Endometrial microvascular endothelial cells (primary cell): ENCODE results near the gene FBXL17. TPM values are rescaled to one million over a fixed set of nuclear protein-coding genes. Genes with fewer than 3 reads are reported as not detected.

Experiments used
- in situ Hi-C: cut with HindIII; loops from 2 replicates; pipeline ENCODE4 v1.10.0; 2017; ENCODE audit warnings: low sequenced_read_pairs, low pct_unique_long_range_greater_than_20kb; ENCODE audit errors: inconsistent ontology term
- total RNA-seq: library from RNA; depleted of rRNA; stranded (reverse); fragments of >200 nt; gene quantifications from one replicate; pipeline ENCODE4 v1.2.3, GENCODE V29; 2015; ENCODE audit errors: inconsistent ontology term

FBXL17 gene
- total RNA-seq, 1 donor from 2014 or later: 21.0 TPM

DNA sequence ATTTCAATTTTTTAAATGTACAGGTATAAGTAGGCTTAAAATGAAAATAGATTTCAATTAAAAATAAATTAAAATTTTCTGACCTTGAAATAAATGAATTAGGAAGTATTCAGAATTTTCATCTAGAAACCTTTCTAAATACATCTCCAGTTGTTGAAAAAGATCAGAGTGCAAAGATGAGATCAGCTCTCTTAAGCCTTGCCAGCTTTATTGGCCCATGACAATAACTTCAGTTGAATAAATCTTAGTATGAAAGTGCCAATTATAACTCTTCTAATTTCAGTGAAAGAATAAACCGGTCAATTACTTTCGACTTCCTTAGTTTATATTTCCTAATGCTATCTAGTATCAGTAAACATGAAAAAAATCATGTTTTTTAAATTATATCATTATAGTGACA lies 117.4 kb downstream of the FBXL17 start:
- in situ Hi-C loops: no loop called here

- in situ Hi-C loops: no loop called here
Measured at GRCh38 chr5:108263338-108263737, 118.6 kb downstream of the FBXL17 start.

DNA sequence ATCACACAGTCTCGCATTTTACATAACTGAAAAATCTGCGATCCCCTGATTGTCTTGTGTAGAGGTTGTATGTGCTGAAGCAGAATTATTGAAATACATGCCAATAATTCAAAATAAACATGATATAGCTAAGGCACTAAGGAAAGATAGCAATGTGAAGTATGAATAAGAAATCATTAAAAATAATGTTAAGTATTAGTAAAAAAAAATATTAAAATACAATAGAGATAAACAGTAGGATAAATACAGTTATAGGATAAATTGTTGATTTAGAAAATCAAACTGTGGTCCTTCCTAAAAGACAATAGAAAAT lies 121.1 kb downstream of the FBXL17 start:
- in situ Hi-C loops: no loop called here

- in situ Hi-C loops: no loop called here
Measured at GRCh38 chr5:108260117-108260857, 121.6 kb downstream of the FBXL17 start.

DNA sequence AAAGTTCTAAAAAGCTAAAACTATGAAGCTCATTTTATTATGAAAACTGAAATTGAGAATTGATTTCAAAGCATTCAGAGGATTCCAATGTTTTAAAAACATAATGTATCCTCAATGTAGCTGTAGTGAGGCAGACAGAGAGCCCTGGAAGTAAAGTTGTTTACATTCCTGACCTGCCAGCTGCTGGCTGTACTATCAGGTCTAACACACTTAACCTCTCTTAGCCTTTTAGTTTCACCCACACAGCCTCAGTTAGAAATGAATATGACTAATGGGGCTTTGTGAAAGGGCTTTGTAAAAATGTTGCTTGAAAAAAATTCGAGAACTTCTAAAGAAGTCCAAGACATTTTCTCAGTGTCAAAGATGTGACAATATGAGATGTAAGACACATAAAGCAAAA lies 122.6 kb downstream of the FBXL17 start:
- in situ Hi-C loops: no loop called here

DNA sequence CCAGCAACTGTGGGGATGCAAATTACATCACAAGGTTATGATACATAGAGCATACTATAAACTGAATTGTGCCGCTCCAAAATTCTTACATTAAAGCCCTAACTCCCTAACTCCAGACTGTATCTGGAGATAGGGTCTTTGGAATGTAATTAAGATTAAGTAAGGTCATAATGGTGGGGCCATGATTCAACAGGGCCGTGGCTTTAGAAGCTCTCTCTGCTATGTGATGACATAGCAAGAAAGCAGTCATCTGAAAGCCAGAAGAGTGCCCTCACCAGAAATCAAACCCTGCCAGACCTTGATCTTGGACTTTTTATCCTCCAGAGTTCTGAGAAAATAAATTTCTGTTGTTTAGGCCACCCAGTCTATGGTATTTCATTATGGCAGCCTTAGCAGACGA lies 123.9 kb downstream of the FBXL17 start:
- in situ Hi-C loops: no loop called here

DNA sequence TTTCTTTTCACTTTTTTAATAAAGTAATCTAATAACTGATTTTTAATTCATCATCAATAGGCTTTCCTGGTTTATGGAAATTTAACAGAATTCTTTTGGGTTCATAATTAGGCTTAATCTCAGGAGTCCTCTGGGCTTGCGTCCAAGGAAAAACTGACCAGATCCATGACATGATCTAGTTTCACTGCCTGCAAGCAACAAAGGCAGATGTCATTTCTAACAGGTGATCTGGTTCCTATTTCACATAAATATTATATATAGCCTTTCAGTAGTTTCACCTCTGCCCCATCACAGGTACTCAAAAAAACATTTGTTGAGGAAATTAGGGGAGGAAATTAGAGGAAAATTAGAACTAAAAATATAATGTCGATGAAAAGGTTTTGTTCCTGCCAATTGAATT lies 126.4 kb downstream of the FBXL17 start:
- in situ Hi-C loops: no loop called here

GRCh38 chr5:108251350-108251749 lies 130.5 kb downstream of the FBXL17 start:
- in situ Hi-C loops: no loop called here

GRCh38 chr5:108249785-108250426 lies 132.0 kb downstream of the FBXL17 start:
- in situ Hi-C loops: no loop called here

- in situ Hi-C loops: no loop called here
Measured at GRCh38 chr5:108249095-108249784, 132.7 kb downstream of the FBXL17 start.

- in situ Hi-C loops: no loop called here
Measured at GRCh38 chr5:108238936-108239887, 142.7 kb downstream of the FBXL17 start.

DNA sequence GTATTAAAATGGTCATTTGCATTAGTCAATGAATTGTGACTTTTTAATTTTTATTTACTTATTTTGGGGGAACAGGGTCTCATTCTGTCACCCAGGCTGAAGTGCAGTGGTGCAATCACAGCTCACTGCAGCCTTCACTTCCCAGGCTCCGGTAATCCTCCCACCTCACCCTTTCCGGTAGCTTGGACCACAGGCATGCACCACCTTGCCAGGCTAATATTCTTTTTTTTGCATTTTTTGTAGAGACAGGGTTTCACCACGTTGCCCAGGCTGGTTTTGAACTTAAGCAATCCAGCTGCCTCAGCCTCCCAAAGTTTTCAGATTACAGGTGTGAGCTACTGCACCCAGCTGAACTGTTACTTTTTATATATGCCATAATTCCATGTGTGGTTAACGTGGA lies 143.4 kb downstream of the FBXL17 start:
- in situ Hi-C loops: no loop called here

GRCh38 chr5:108233617-108234155 lies 148.2 kb downstream of the FBXL17 start:
- in situ Hi-C loops: no loop called here

DNA sequence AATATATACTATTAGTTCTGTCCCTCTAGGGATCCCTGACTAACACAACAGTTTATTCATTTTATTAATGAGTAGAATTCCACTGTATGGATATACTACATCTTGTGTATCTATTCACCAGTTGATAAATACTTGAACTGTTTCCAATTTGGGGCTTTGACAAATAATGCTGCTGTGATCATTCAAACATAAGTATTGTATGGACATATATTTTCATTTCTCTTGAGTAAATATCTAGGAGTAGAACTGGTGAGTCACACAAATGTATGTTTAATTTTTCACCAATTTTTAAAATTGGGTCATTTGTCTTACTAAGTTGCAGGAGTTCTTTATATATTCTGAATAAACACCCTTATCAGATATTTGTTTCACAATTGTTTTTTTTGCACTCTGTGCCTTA lies 149.1 kb downstream of the FBXL17 start:
- in situ Hi-C loops: no loop called here

- in situ Hi-C loops: no loop called here
Measured at GRCh38 chr5:108222011-108222410, 159.9 kb downstream of the FBXL17 start.

DNA sequence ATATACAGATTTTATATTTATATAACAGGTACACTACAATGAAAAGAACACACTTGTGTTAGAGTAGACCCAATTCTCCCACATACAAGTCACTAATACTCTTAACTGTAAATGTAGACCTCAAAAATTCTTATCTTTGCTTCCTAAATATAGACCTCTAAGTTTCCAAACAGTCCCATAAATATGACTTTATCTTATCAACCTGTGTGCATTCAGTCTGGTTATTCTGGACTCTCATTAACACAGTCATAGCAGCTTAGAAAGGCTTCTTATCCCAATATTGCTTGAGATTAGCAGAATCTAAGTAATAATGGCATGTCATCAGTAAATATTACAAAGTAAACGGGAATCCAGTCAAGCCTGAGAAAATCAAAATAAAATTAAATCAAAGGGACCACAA lies 161.1 kb downstream of the FBXL17 start:
- in situ Hi-C loops: no loop called here

- in situ Hi-C loops: no loop called here
Measured at GRCh38 chr5:108216890-108217289, 165.0 kb downstream of the FBXL17 start.

GRCh38 chr5:108214857-108215256 lies 167.0 kb downstream of the FBXL17 start:
- in situ Hi-C loops: no loop called here

- in situ Hi-C loops: no loop called here
Measured at GRCh38 chr5:108212775-108213346, 169.0 kb downstream of the FBXL17 start.
